Psoas muscle (tissue), 8 donors: ENCODE measurements around the gene PHGDH. TPM values are rescaled to one million over a fixed set of nuclear protein-coding genes. Genes with fewer than 3 reads are reported as not detected.

Source experiments
- ATAC-seq, 4 donors: fragments of 200-7000 bp; cut with Tn5 transposase; one replicate each; pipeline ENCODE4 v1.9.1; 2020; ENCODE audit warnings: moderate library complexity in 3 of 4, mild to moderate bottlenecking in 2 of 4
- DNase-seq, 2 donors: peaks; one replicate each; pipeline ENCODE4 v3.0.0-alpha.2; 2020
- H3K27ac ChIP-seq: fragments of 200-600 bp; one replicate; pipeline ENCODE4 v1.8.0; 2022
- H3K27me3 ChIP-seq, 3 donors: fragments of 200-600 bp in 1 of 3; one replicate each; pipeline versions ENCODE4 v1.6.1 to v1.8.0; 2013 to 2022; ENCODE audit warnings: low read length in 2 of 3, mild to moderate bottlenecking in 2 of 3, moderate library complexity in 1 of 3; ENCODE audit not compliant: insufficient read depth in 3 of 3
- H3K36me3 ChIP-seq, 2 donors: fragments of 200-600 bp in 1 of 2; one replicate each; pipeline versions ENCODE4 v1.6.1 to v1.8.0; 2013 to 2022; ENCODE audit warnings: low read depth in 1 of 2, mild to moderate bottlenecking in 1 of 2, moderate library complexity in 1 of 2; ENCODE audit not compliant: insufficient read depth in 1 of 2
- H3K4me1 ChIP-seq: fragments of 200-600 bp; one replicate; pipeline ENCODE4 v1.8.0; 2022
- H3K4me3 ChIP-seq: fragments of 200-600 bp; one replicate; pipeline ENCODE4 v1.8.0; 2022; ENCODE audit warnings: mild to moderate bottlenecking
- H3K9me3 ChIP-seq: fragments of 200-600 bp; one replicate; pipeline ENCODE4 v1.8.0; 2022
- WGBS, 3 donors: extraction: QIAGEN DNeasy Blood & Tissue Kit; methylation state at CpG; one replicate each; pipeline versions ENCODE4 v1.1.6 to v1.1.7; 2013; 5-methylcytosine and 5-hydroxymethylcytosine counted together
- intact Hi-C, 2 donors: fragments of 100-400 bp; cut with DNase I; formaldehyde crosslinking; loops; one replicate each; pipeline versions ENCODE4 v1.11.0 to v1.14.2; 2022
- polyA plus RNA-seq, 3 donors: library from polyadenylated mRNA; stranded (reverse); fragments of 200-250 nt; gene quantifications; one replicate each; pipeline ENCODE4 v1.2.3, GENCODE V29; 2013
- total RNA-seq, 4 donors: library from RNA; stranded (reverse); fragmentation: NEBNext Ultra II Directional in 2 of 4; extraction: Animal tissue kit (Norgen Biotek cat#: 25700) in 2 of 4; gene quantifications; one replicate each; pipeline versions ENCODE4 v1.2.1 to v1.2.4, GENCODE V29; 2021 to 2023
- TF ChIP-seq, protein P1 (sequence below): fragments of 200-600 bp; IDR thresholded peaks from one replicate; pipeline ENCODE4 v1.8.0; 2022; ENCODE audit warnings: antibody characterized with exemption
- donor health status: healthy with polysubstance abuse.
- donor health status: DM: no; HTN: no; CAD: no; lungs with moderate emphysema.
- donor health status: Bipolar disorder and iron deficiency.
- donor health status: healthy.
- donor health status: DM: yes; HTN: yes; CAD: no.
- donor health status: DM: no; HTN: no; CAD: no.
- donor health status: DM: no; HTN: no; CAD: no.
- donor health status: DM: yes; HTN: yes; CAD: no.

Gene PHGDH
- total and polyA plus RNA-seq, 7 donors, result 1.3 to 5.1 (median 2.7) TPM

DNA sequence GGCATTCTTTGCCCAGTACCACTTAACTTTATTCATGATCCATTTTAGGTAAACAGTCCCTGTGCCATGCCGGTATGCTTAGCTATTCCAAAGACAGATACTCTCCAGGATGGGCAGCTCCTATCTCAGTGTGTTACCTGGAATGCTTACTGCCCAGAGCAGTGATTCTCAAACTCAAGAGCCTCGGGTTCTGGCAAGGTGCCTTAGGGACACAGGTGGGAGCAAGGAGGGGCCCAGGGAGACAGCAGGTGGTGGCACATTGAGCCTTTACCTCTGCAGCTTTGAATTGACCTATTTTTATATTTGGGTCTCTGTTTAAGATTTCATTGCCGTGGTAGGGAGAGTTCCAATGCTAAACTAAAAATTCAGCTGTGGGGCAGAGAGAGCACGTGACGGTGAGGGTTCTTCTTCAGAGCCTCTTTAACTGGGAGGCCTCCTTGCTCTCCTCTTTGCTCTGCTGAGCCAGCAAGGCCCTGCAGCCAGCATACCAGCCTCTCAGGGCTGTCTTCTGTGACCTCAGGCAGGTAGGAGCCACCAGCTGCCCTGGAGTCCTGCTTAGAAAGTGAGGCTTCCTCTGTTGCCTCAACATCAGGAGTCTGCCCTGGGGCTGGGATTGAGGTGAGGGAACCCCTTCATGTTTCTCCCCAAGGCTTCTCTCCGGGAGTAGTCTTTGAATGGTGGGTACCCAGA, 20.2 kb downstream of the PHGDH start:
- Histone ChIP-seq H3K27ac (no peak overlapping the region), H3K4me3 (no peak overlapping the region), H3K36me3 (no peaks in the 10 kb centered on the region), H3K4me1 (no peaks in the 10 kb centered on the region), H3K27me3 (no peaks in the 10 kb centered on the region), H3K9me3 (no peaks in the 10 kb centered on the region)
- intact Hi-C loops, result no loop called here
- 88 to 89% (median 88%) methylated on average over 6 of the region's 6 CpGs for WGBS, 3 donors
- ATAC-seq, result no peak
- TF ChIP-seq, protein P1, sequence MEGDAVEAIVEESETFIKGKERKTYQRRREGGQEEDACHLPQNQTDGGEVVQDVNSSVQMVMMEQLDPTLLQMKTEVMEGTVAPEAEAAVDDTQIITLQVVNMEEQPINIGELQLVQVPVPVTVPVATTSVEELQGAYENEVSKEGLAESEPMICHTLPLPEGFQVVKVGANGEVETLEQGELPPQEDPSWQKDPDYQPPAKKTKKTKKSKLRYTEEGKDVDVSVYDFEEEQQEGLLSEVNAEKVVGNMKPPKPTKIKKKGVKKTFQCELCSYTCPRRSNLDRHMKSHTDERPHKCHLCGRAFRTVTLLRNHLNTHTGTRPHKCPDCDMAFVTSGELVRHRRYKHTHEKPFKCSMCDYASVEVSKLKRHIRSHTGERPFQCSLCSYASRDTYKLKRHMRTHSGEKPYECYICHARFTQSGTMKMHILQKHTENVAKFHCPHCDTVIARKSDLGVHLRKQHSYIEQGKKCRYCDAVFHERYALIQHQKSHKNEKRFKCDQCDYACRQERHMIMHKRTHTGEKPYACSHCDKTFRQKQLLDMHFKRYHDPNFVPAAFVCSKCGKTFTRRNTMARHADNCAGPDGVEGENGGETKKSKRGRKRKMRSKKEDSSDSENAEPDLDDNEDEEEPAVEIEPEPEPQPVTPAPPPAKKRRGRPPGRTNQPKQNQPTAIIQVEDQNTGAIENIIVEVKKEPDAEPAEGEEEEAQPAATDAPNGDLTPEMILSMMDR, result no peak
- no peak for DNase-seq

DNA sequence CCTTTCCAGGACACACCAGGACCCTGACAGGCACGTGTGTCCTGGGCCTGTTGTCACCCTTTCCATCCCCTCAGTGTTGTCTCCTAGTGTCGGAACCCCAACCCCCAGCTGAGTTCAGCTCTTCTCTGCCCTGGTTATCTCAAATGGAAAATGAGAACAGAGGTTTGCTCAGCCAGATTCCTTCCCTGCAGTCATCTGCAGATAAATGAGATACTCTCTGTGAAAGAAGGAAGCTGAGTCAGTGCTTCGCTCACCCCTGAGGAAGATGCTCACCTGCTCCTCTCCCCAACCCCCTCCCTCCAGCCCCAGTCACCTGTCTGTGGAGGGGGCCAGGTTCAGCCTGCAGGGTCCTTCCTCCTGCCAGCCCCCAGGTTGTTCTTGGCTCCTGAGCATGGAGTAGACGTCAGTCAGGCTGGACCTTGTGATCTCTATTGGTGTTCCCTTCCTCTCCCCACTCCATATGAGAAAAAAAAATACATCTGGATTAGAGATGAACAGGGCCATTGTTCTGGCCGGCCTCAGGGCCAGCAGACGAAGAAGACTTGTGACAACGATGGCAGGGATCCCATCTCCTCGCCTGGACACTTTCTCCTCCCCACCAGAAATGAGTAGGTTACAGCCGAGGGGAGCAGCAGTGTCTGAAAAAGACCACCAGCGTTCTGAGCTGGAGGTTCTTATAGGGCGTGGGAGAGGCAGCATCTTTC, 20.9 kb downstream of the PHGDH start:
- TF ChIP-seq, protein P1, result no peak
- Histone ChIP-seq H3K9me3 (no peaks in the 10 kb centered on the region), H3K27ac (no peak overlapping the region), H3K36me3 (no peaks in the 10 kb centered on the region), H3K4me1 (no peaks in the 10 kb centered on the region), H3K27me3 (no peaks in the 10 kb centered on the region), H3K4me3 (no peak overlapping the region)
- no peak for ATAC-seq
- WGBS, 3 donors, result 65 to 77% (median 71%) methylated on average over 11 of the region's 11 CpGs
- intact Hi-C loops, result no loop called here
- no peak for DNase-seq

DNA sequence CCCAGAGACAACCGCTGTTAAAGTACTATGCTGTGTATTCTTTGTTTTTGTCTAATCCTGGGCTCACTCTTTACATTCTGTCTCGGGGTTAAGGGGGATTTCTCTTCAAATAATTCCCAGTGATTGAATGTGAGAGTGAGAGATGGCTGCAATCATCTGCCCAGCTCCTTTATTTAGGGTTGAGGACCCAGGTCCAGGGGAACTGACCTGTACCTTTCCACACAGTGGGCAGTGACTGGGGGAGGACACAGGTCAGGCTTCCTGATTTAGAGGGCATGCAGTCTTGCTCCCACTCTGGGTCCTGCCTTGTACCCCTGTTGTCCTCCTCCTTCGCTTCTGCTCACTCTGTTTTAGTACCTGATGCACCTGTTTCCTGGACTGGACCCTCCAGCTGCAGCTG, 22.0 kb downstream of the PHGDH start:
- WGBS, 3 donors, result 94 to 100% (median 97%) methylated on average over 3 of the region's 3 CpGs
- H3K4me3 ChIP-seq, result no peak overlapping the region
- no peaks in the 10 kb centered on the region for H3K36me3 ChIP-seq
- DNase-seq (no peak), ATAC-seq (no peak)
- intact Hi-C loops, result no loop called here
- no peaks in the 10 kb centered on the region for H3K27me3 ChIP-seq
- H3K9me3 ChIP-seq, result no peaks in the 10 kb centered on the region
- no peak overlapping the region for H3K27ac ChIP-seq
- no peaks in the 10 kb centered on the region for H3K4me1 ChIP-seq
- TF ChIP-seq, protein P1, result no peak

DNA sequence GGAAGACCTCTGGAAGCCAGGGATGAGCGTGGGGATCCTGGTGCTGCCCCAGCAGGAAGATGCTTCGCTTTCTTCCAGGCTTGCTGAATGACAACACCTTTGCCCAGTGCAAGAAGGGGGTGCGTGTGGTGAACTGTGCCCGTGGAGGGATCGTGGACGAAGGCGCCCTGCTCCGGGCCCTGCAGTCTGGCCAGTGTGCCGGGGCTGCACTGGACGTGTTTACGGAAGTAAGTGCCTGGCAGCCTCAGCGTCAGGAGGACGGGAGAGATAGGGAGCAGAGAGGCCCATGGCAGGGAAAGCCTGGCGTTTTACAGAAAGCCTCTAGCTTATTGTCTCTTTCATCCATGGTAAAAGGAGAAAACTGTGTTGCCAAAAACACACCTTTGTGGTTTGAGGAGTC, 23.5 kb downstream of the PHGDH start:
- 95 to 97% (median 96%) methylated on average over 14 of the region's 14 CpGs for WGBS, 3 donors
- Histone ChIP-seq H3K27ac (no peak overlapping the region), H3K9me3 (no peaks in the 10 kb centered on the region), H3K4me3 (no peak overlapping the region), H3K4me1 (no peaks in the 10 kb centered on the region), H3K36me3 (no peaks in the 10 kb centered on the region), H3K27me3 (no peaks in the 10 kb centered on the region)
- no peak for DNase-seq
- no peak for ATAC-seq
- TF ChIP-seq, protein P1, result no peak
- intact Hi-C loops, result no loop called here
